GM18520 (cell line): ENCODE results near the gene RIMKLB.
"Not testable (repeated sequence)": the region's sequence is repeated elsewhere in the genome, so short reads cannot be mapped to it uniquely, and the experiment has no call there.

Experiments
- ATAC-seq: cut with Tn5 transposase; IDR thresholded peaks from one replicate; pipeline ENCODE4 v1.9.1; 2021; ENCODE audit not compliant: unreplicated experiment

The RIMKLB gene

GRCh38 chr12:8773461-8773860 is 75.7 kb downstream of the RIMKLB start:
- ATAC-seq, result no peak

- ATAC-seq, result no peak
Observed at GRCh38 chr12:8779281-8779680, 81.5 kb downstream of the RIMKLB start.

GRCh38 chr12:8779862-8780261 is 82.1 kb downstream of the RIMKLB start:
- ATAC-seq, result no peak

GRCh38 chr12:8780389-8780788 is 82.6 kb downstream of the RIMKLB start:
- no peak for ATAC-seq

GRCh38 chr12:8781381-8782127 is 83.8 kb downstream of the RIMKLB start:
- ATAC-seq, result no peak

- no peak for ATAC-seq
Observed at GRCh38 chr12:8784290-8784888, 86.6 kb downstream of the RIMKLB start.

GRCh38 chr12:8785499-8785898 is 87.7 kb downstream of the RIMKLB start:
- no peak for ATAC-seq

- ATAC-seq, result not testable (repeated sequence)
Observed at GRCh38 chr12:8787206-8787605, 89.4 kb downstream of the RIMKLB start.

GRCh38 chr12:8788706-8789105 is 90.9 kb downstream of the RIMKLB start:
- not testable (repeated sequence) for ATAC-seq

- not testable (repeated sequence) for ATAC-seq
Observed at GRCh38 chr12:8789341-8790013, 91.7 kb downstream of the RIMKLB start.

- not testable (repeated sequence) for ATAC-seq
Observed at GRCh38 chr12:8793226-8793625, 95.4 kb downstream of the RIMKLB start.

GRCh38 chr12:8794611-8795010 is 96.8 kb downstream of the RIMKLB start:
- not testable (repeated sequence) for ATAC-seq

GRCh38 chr12:8796831-8797626 is 99.2 kb downstream of the RIMKLB start:
- ATAC-seq, result no peak

GRCh38 chr12:8801213-8801612 is 103.4 kb downstream of the RIMKLB start:
- ATAC-seq, result not testable (repeated sequence)

- ATAC-seq, result not testable (repeated sequence)
Observed at GRCh38 chr12:8804833-8805232, 107.0 kb downstream of the RIMKLB start.

GRCh38 chr12:8805487-8805886 is 107.7 kb downstream of the RIMKLB start:
- not testable (repeated sequence) for ATAC-seq

GRCh38 chr12:8807084-8807483 is 109.3 kb downstream of the RIMKLB start:
- not testable (repeated sequence) for ATAC-seq

- ATAC-seq, result not testable (repeated sequence)
Observed at GRCh38 chr12:8810112-8810511, 112.3 kb downstream of the RIMKLB start.

- ATAC-seq, result no peak
Observed at GRCh38 chr12:8813572-8814357, 116.0 kb downstream of the RIMKLB start.

- ATAC-seq, result no peak
Observed at GRCh38 chr12:8816448-8817050, 118.8 kb downstream of the RIMKLB start.
